Measurements from ENCODE around the gene NAA15. TPM values are rescaled to one million over a fixed set of nuclear protein-coding genes. Genes with fewer than 3 reads are reported as not detected.
A peak's percentile ranks its signal among the peaks of the same experiment; 100 is the strongest.

NAA15 gene
- total and polyA plus RNA-seq, 2 of the 8 experiments (the other 6 are each of a cell fraction or from before 2014, with no cell fraction given): 9.7 to 124 TPM

GRCh38 chr4:139300431-139301112 is 733 bp upstream of the NAA15 start:
- Histone ChIP-seq H2BK15ac (ENCODE audit: low read length) (no peak overlapping the region; the same call in 1 of the 2 replicates), H3K9me3 (ENCODE audit: insufficient read depth in 2 of 2, low read depth in 1 of 2, low read length in 1 of 2) (peaks cover 4% of the 10 kb centered on the region in 2 experiments; a peak in 3 of 4 replicates), H3K23me2 (ENCODE audit: low read depth, low read length) (peaks cover 6% of the 10 kb centered on the region), H3K14ac (ENCODE audit: insufficient read length) (no peak overlapping the region), H4K91ac (replicated peaks; ENCODE audit: insufficient read length, low read length) (no peak overlapping the region), H3K36me3 (ENCODE audit: control insufficient read depth in 2 of 4, insufficient read depth in 4 of 4, low read length in 3 of 4) (peaks cover 0 to 14% (median 4%) of the 10 kb centered on the region in 4 experiments; a peak in 2 of 8 replicates), H2AFZ (ENCODE audit: low read length) (peak overlapping the region; percentile 27), H3K4me1 (replicated peaks in 1 of 4; ENCODE audit: control insufficient read depth in 3 of 4, insufficient read depth in 4 of 4, low read length in 3 of 4) (peaks cover 0 to 2% (median 0%) of the 10 kb centered on the region in 4 experiments; a peak in 1 of 7 replicates), H2BK20ac (ENCODE audit: low read length) (no peak overlapping the region), H2BK12ac (ENCODE audit: low read depth, low read length) (peak overlapping the region; percentile 63; the same call in 1 of the 2 replicates), H3K4ac (replicated peaks; ENCODE audit: insufficient read length, low read depth, low read length) (peak overlapping the region; percentile 10), H2BK5ac (ENCODE audit: low read depth, low read length) (peak overlapping the region; percentile 8), H4K8ac (ENCODE audit: extremely low read depth, insufficient read depth, low read length) (no peak overlapping the region), H3K27me3 (replicated peaks in 1 of 4; ENCODE audit: control insufficient read depth in 3 of 4, extremely low read depth in 1 of 4, insufficient read depth in 3 of 4, low read length in 3 of 4) (no peaks in the 10 kb centered on the region), H3K9ac (replicated peaks in 1 of 4; ENCODE audit: extremely low read depth in 1 of 4, low read depth in 3 of 4, low read length in 3 of 4) (peak overlapping the region; percentile 70 to 94 (median 91)), H4K5ac (ENCODE audit: insufficient read length, low read depth, low read length) (peak overlapping the region; percentile 60), H3K4me3 (ENCODE audit: extremely low read depth in 1 of 4, insufficient read depth in 2 of 4, low read depth in 3 of 4, low read length in 4 of 4) (peak overlapping the region; percentile 91 to 100 (median 93)), H2BK120ac (replicated peaks; ENCODE audit: low read depth, low read length) (no peak overlapping the region), H3K23ac (ENCODE audit: insufficient read length) (no peak overlapping the region), H3K79me1 (ENCODE audit: low read depth, low read length) (no peaks in the 10 kb centered on the region), H3K18ac (ENCODE audit: extremely low read depth, low read length) (peak overlapping the region; percentile 85), H4K20me1 (replicated peaks in 1 of 2; ENCODE audit: control insufficient read depth in 1 of 2, insufficient read depth in 2 of 2, low read length in 2 of 2) (peaks cover 0 to 4% of the 10 kb centered on the region in 2 experiments), H3K27ac (ENCODE audit: low read depth, low read length) (peak overlapping the region; percentile 65), H3K4me2 (ENCODE audit: insufficient read depth in 1 of 2, low read depth in 2 of 2, low read length in 2 of 2) (peak overlapping the region; percentile 77 to 99), H3K79me2 (ENCODE audit: control insufficient read depth in 1 of 2, insufficient read depth in 2 of 2, low read length in 2 of 2) (peaks cover 32 to 56% of the 10 kb centered on the region in 2 experiments), H3K56ac (replicated peaks; ENCODE audit: insufficient read length, low read depth, low read length) (peak overlapping the region; percentile 40), H2AK5ac (ENCODE audit: low read depth, low read length) (no peak overlapping the region; the same call in 1 of the 2 replicates)
- 12% methylated on average over 16 of the region's 16 CpGs; no CpG with 5 or more reads in 1 of the 2 experiments for WGBS, 2 experiments (ENCODE audit: extremely low coverage in 1 of 2, insufficient coverage in 1 of 2, insufficient read length in 1 of 2, insufficient replicate concordance in 2 of 2, low coverage in 1 of 2, low lambda C conversion rate in 2 of 2, missing lambda C conversion rate in 1 of 2)
- DNase-seq (ENCODE audit: low read depth in 1 of 2, low spot score in 2 of 2) (no peak), FAIRE-seq (no peak)
- POLR2A ChIA-PET (ENCODE audit: partially characterized antibody): interaction anchor here (0.6 to 3.5 kb wide), 31 partner anchors 9 to 362 kb away, joined by 3 to 31 read pairs (median 4); partner anchors contain the start of genes ELF2 and MGARP
- CTCF ChIA-PET (ENCODE audit: partially characterized antibody): interaction anchor here (0.9 to 3.5 kb wide), 13 partner anchors 9 to 394 kb away, joined by 3 to 19 read pairs (median 4); partner anchors contain the start of gene MGARP
- TF ChIP-seq TBP (IDR thresholded peaks at IDR 0.05; ENCODE audit: low read depth, low read length) (no peak), CHD1 (IDR thresholded peaks at IDR 0.05; ENCODE audit: low read depth, low read length) (0 out of 2 replicates have a peak, but pooled peaks have one; percentile 11)

All from H1 (cell line).